ENCODE measurements around the gene RAPGEF6. TPM values are rescaled to one million over a fixed set of nuclear protein-coding genes. Genes with fewer than 3 reads are reported as not detected.

RAPGEF6 gene
- total and polyA plus RNA-seq, 12 donors, result 2.5 to 33.8 (median 14.4) TPM

GRCh38 chr5:131644370-131644769 is 9.3 kb upstream of the RAPGEF6 start:
- no peaks in the 10 kb centered on the region for H3K9me3 ChIP-seq (replicated peaks in 1 of 3)
- 85 to 97% (median 90%) methylated on average over 1 of the region's 1 CpG for WGBS, 4 donors
- H3K27me3 ChIP-seq, result no peaks in the 10 kb centered on the region
- H3K27ac ChIP-seq, result no peak overlapping the region
- H3K4me1 ChIP-seq (replicated peaks in 1 of 2), result no peaks in the 10 kb centered on the region
- TF ChIP-seq, protein P1, sequence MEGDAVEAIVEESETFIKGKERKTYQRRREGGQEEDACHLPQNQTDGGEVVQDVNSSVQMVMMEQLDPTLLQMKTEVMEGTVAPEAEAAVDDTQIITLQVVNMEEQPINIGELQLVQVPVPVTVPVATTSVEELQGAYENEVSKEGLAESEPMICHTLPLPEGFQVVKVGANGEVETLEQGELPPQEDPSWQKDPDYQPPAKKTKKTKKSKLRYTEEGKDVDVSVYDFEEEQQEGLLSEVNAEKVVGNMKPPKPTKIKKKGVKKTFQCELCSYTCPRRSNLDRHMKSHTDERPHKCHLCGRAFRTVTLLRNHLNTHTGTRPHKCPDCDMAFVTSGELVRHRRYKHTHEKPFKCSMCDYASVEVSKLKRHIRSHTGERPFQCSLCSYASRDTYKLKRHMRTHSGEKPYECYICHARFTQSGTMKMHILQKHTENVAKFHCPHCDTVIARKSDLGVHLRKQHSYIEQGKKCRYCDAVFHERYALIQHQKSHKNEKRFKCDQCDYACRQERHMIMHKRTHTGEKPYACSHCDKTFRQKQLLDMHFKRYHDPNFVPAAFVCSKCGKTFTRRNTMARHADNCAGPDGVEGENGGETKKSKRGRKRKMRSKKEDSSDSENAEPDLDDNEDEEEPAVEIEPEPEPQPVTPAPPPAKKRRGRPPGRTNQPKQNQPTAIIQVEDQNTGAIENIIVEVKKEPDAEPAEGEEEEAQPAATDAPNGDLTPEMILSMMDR (IDR thresholded peaks at IDR 0.05), result no peak
- TF ChIP-seq POLR2A (IDR thresholded peaks at IDR 0.05), result no peak
- intact Hi-C loops (cut with DNase I), result no loop called here
- DNase-seq, result no peak
- H3K4me3 ChIP-seq, result no peak overlapping the region
- H3K36me3 ChIP-seq (replicated peaks in 1 of 2), result peaks cover 0 to 15% of the 10 kb centered on the region in 2 donors

- Histone ChIP-seq H3K9me3 (replicated peaks in 1 of 3) (no peaks in the 10 kb centered on the region), H3K27me3 (no peaks in the 10 kb centered on the region), H3K36me3 (replicated peaks in 1 of 2) (peaks cover 0 to 10% of the 10 kb centered on the region in 2 donors), H3K4me1 (replicated peaks in 1 of 2) (peaks cover 0 to 5% of the 10 kb centered on the region in 2 donors), H3K4me3 (no peak overlapping the region), H3K27ac (no peak overlapping the region)
- no peak for DNase-seq
- TF ChIP-seq, protein P1 (IDR thresholded peaks at IDR 0.05), result no peak
- no peak for TF ChIP-seq POLR2A (IDR thresholded peaks at IDR 0.05)
- intact Hi-C loops (cut with DNase I), result no loop called here
- 90 to 97% (median 92%) methylated on average over 1 of the region's 1 CpG for WGBS, 4 donors
These were observed 6.5 kb upstream of the RAPGEF6 start for GRCh38 chr5:131641494-131641893.

- intact Hi-C loops (cut with DNase I), result no loop called here
- 71 to 78% (median 75%) methylated on average over 5 of the region's 5 CpGs for WGBS, 4 donors
- no peaks in the 10 kb centered on the region for H3K9me3 ChIP-seq (replicated peaks in 1 of 3)
- no peaks in the 10 kb centered on the region for H3K27me3 ChIP-seq
- no peak overlapping the region for H3K4me3 ChIP-seq
- no peak overlapping the region for H3K27ac ChIP-seq
- DNase-seq, result no peak
- peaks cover 0 to 5% of the 10 kb centered on the region in 2 donors for H3K36me3 ChIP-seq (replicated peaks in 1 of 2)
- H3K4me1 ChIP-seq (replicated peaks in 1 of 2), result peaks cover 0 to 8% of the 10 kb centered on the region in 2 donors
- TF ChIP-seq POLR2A (IDR thresholded peaks at IDR 0.05), result no peak
- TF ChIP-seq, protein P1 (IDR thresholded peaks at IDR 0.05), result no peak
These were observed 5.2 kb upstream of the RAPGEF6 start for GRCh38 chr5:131640043-131640856.

- peaks cover 0 to 8% of the 10 kb centered on the region in 2 donors for H3K4me1 ChIP-seq (replicated peaks in 1 of 2)
- no peak for DNase-seq
- H3K36me3 ChIP-seq (replicated peaks in 1 of 2), result peaks cover 0 to 5% of the 10 kb centered on the region in 2 donors
- no peaks in the 10 kb centered on the region for H3K9me3 ChIP-seq (replicated peaks in 1 of 3)
- no peak overlapping the region for H3K4me3 ChIP-seq
- no peak for TF ChIP-seq POLR2A (IDR thresholded peaks at IDR 0.05)
- TF ChIP-seq, protein P1 (IDR thresholded peaks at IDR 0.05), result no peak
- intact Hi-C loops (cut with DNase I), result no loop called here
- H3K27me3 ChIP-seq, result no peaks in the 10 kb centered on the region
- H3K27ac ChIP-seq, result no peak overlapping the region
These were observed 4.1 kb upstream of the RAPGEF6 start for GRCh38 chr5:131639148-131639547.

All from adrenal gland (tissue), 12 donors.